GM20000 (cell line): Measurements from ENCODE around the gene GSG1L.

Experiments used
- DNase-seq: peaks from one replicate; pipeline ENCODE4 v3.0.0; 2012; ENCODE audit warnings: low spot score
- CTCF ChIP-seq: IDR thresholded peaks from 2 replicates; pipeline ENCODE4 v1.5.1; 2012; ENCODE audit warnings: mild to moderate bottlenecking, control low read depth; ENCODE audit errors: extremely low read depth, missing control alignments

GSG1L gene

GRCh38 chr16:28091656-28092055 is 28.1 kb upstream of the GSG1L start:
- TF ChIP-seq CTCF: no peak

GRCh38 chr16:28090646-28091377 is 27.3 kb upstream of the GSG1L start:
- DNase-seq: no peak

More at GRCh38 chr16:28091656-28092055, 28.1 kb upstream of the GSG1L start:
- DNase-seq: no peak

GRCh38 chr16:28089992-28090365 is 26.5 kb upstream of the GSG1L start:
- TF ChIP-seq CTCF: no peak
- no peak for DNase-seq

More at GRCh38 chr16:28090646-28091377, 27.3 kb upstream of the GSG1L start:
- TF ChIP-seq CTCF: no peak

- no peak for TF ChIP-seq CTCF
- DNase-seq: no peak
Observed at GRCh38 chr16:28089205-28089991, 25.9 kb upstream of the GSG1L start.

- no peak for TF ChIP-seq CTCF
- no peak for DNase-seq
Observed at GRCh38 chr16:28087675-28088300, 24.3 kb upstream of the GSG1L start.

GRCh38 chr16:28087140-28087660 is 23.7 kb upstream of the GSG1L start:
- TF ChIP-seq CTCF: no peak
- DNase-seq: no peak
